CD4-positive, alpha-beta T cell (primary cell): Measurements from ENCODE around the gene ARL4D. TPM values are rescaled to one million over a fixed set of nuclear protein-coding genes. Genes with fewer than 3 reads are reported as not detected.
A peak's percentile ranks its signal among the peaks of the same experiment; 100 is the strongest.

Source experiments
- ATAC-seq: fragments of 200-7000 bp; cut with Tn5 transposase; one replicate; pipeline ENCODE4 v1.10.0; 2022; ENCODE audit warnings: mild to moderate bottlenecking; ENCODE audit not compliant: poor library complexity
- CTCF ChIA-PET: fragments of 350-600 bp; sonication (Branson Sonifier 250); formaldehyde crosslinking; loops from one replicate; lab custom pipeline; 2021; ENCODE audit warnings: antibody characterized with exemption, inconsistent platforms; lab: Charles Lee
- POLR2A ChIA-PET: fragments of 350-600 bp; sonication (Branson Sonifier 250); formaldehyde crosslinking; loops from one replicate; lab custom pipeline; 2021; ENCODE audit warnings: antibody characterized with exemption, inconsistent platforms; lab: Charles Lee
- DNase-seq, 14 experiments: peaks; one replicate each; pipeline ENCODE4 v3.0.0-alpha.2; 2013 to 2020; ENCODE audit warnings: mixed read lengths in 2 of 14
- H3K27ac ChIP-seq, 2 donors: one replicate each; pipeline versions ENCODE4 v1.5.1 to v1.7.0; 2013; ENCODE audit warnings: low read length in 2 of 2, low read depth in 1 of 2, mild to moderate bottlenecking in 1 of 2
- H3K27me3 ChIP-seq, 2 experiments: 1 replicate in 1 of 2; 2 replicates in 1 of 2; pipeline versions ENCODE4 v1.6.1 to v1.7.0; 2013; ENCODE audit warnings: low read length in 2 of 2, control low read depth in 1 of 2, mild to moderate bottlenecking in 1 of 2, moderate library complexity in 1 of 2; ENCODE audit not compliant: insufficient read depth in 2 of 2, control insufficient read depth in 1 of 2
- H3K36me3 ChIP-seq: one replicate; pipeline ENCODE4 v1.6.1; 2013; ENCODE audit warnings: low read length, control low read depth; ENCODE audit not compliant: insufficient read depth
- H3K4me1 ChIP-seq: one replicate; pipeline ENCODE4 v1.6.1; 2013; ENCODE audit warnings: low read length, control low read depth; ENCODE audit not compliant: insufficient read depth
- H3K4me3 ChIP-seq: one replicate; pipeline ENCODE4 v1.5.1; 2013; ENCODE audit warnings: mild to moderate bottlenecking, low read length, moderate library complexity
- H3K9me3 ChIP-seq, 2 experiments: 1 replicate in 1 of 2; 2 replicates in 1 of 2; pipeline versions ENCODE4 v1.6.1 to v1.7.0; 2013; ENCODE audit warnings: low read length in 2 of 2, mild to moderate bottlenecking in 2 of 2, control low read depth in 1 of 2, moderate library complexity in 1 of 2; ENCODE audit not compliant: control insufficient read depth in 1 of 2, insufficient read depth in 1 of 2
- H3K27ac Mint-ChIP-seq: one replicate; pipeline ENCODE4 v1.8.0; 2020; ENCODE audit warnings: mixed read lengths
- H3K27me3 Mint-ChIP-seq: one replicate; pipeline ENCODE4 v1.8.0; 2021; ENCODE audit warnings: mixed read lengths
- H3K36me3 Mint-ChIP-seq: one replicate; pipeline ENCODE4 v1.8.0; 2021; ENCODE audit warnings: low read depth, mixed read lengths
- H3K4me1 Mint-ChIP-seq: one replicate; pipeline ENCODE4 v1.8.0; 2021; ENCODE audit warnings: low read depth, mixed read lengths
- H3K4me3 Mint-ChIP-seq: one replicate; pipeline ENCODE4 v1.8.0; 2020; ENCODE audit warnings: mild to moderate bottlenecking, mixed read lengths
- H3K9me3 Mint-ChIP-seq: one replicate; pipeline ENCODE4 v1.8.0; 2020; ENCODE audit warnings: mixed read lengths
- CTCF ChIP-seq: fragments of 200-600 bp; IDR thresholded peaks from one replicate; pipeline ENCODE4 v1.8.0; 2022; ENCODE audit warnings: antibody characterized with exemption, mild to moderate bottlenecking
- intact Hi-C, 2 experiments: fragments of 100-400 bp; cut with DNase I in 1 of 2; cut with micrococcal nuclease in 1 of 2; formaldehyde crosslinking; loops; one replicate each; pipeline versions ENCODE4 v1.15.1 to v1.9.0; 2023 to 2025; cut with DNase I, micrococcal nuclease
- total RNA-seq, 174 experiments: library from RNA in 2 of 174; stranded (reverse) in 2 of 174; gene quantifications; one replicate each; pipeline ENCODE4 v1.2.3 and lab custom pipeline; 2021 to 2026

The ARL4D gene
- total RNA-seq, 2 experiments from 2014 or later, result 2.4 to 2.9 TPM

DNA sequence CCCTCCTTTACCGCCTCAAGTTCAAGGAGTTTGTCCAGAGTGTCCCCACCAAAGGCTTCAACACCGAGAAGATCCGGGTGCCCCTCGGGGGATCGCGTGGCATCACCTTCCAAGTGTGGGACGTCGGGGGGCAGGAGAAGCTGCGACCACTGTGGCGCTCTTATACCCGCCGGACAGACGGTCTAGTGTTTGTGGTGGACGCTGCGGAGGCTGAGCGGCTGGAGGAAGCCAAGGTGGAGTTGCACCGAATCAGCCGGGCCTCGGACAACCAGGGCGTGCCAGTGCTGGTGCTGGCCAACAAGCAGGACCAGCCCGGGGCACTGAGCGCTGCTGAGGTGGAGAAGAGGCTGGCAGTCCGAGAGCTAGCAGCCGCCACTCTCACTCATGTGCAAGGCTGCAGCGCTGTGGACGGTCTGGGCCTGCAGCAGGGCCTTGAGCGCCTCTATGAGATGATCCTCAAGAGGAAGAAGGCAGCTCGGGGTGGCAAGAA is 1.1 kb downstream of the ARL4D start:
- Histone ChIP-seq H3K36me3 (no peaks in the 10 kb centered on the region), H3K27ac (no peak overlapping the region), H3K4me1 (peaks cover 30% of the 10 kb centered on the region), H3K4me3 (no peak overlapping the region), H3K9me3 (no peaks in the 10 kb centered on the region), H3K27me3 (no peaks in the 10 kb centered on the region)
- peak overlapping the region; percentile 87 for H3K27ac Mint-ChIP-seq
- H3K27me3 Mint-ChIP-seq, result no peaks in the 10 kb centered on the region
- ATAC-seq (no peak), DNase-seq (no peak)
- no peaks in the 10 kb centered on the region for H3K9me3 Mint-ChIP-seq
- ChIA-PET CTCF (interaction anchor here (1.3 to 3.2 kb wide), 2 partner anchors 12 to 84 kb away, joined by 4 to 38 read pairs; partner anchors contain the start of gene DHX8), POLR2A (interaction anchor here (0.6 to 4.7 kb wide), 5 partner anchors 12 to 1020 kb away, joined by 4 to 71 read pairs (median 45); partner anchors contain the start of gene DHX8)
- H3K36me3 Mint-ChIP-seq, result peaks cover 8% of the 10 kb centered on the region
- H3K4me1 Mint-ChIP-seq, result peaks cover 34% of the 10 kb centered on the region
- no peak for TF ChIP-seq CTCF
- peak overlapping the region; percentile 97 for H3K4me3 Mint-ChIP-seq
- intact Hi-C loops, result loop anchor here in 1 of 2 experiments (5.0 to 10.0 kb wide), 3 partner anchors 38 to 375 kb away; partner anchors contain the start of gene DUSP3

- POLR2A ChIA-PET, result interaction anchor here (1.3 to 4.7 kb wide), 3 partner anchors 13 to 40 kb away, joined by 4 to 71 read pairs (median 45); no protein-coding TSS in a partner anchor
- Mint-ChIP-seq H3K36me3 (peaks cover 8% of the 10 kb centered on the region), H3K27ac (peak overlapping the region; percentile 25)
Measured at GRCh38 chr17:43400943-43401717, 2.3 kb downstream of the ARL4D start.

More at GRCh38 chr17:43400943-43401717, 2.3 kb downstream of the ARL4D start:
- no peaks in the 10 kb centered on the region for H3K9me3 Mint-ChIP-seq
- Histone ChIP-seq H3K4me1 (peaks cover 24% of the 10 kb centered on the region), H3K4me3 (no peak overlapping the region), H3K27me3 (no peaks in the 10 kb centered on the region), H3K27ac (no peak overlapping the region), H3K36me3 (no peaks in the 10 kb centered on the region), H3K9me3 (no peaks in the 10 kb centered on the region)
- H3K4me3 Mint-ChIP-seq, result peak overlapping the region; percentile 77
- peaks cover 4% of the 10 kb centered on the region for H3K27me3 Mint-ChIP-seq
- peaks cover 34% of the 10 kb centered on the region for H3K4me1 Mint-ChIP-seq
- intact Hi-C loops, result loop anchor here in 1 of 2 experiments (10.0 kb wide), 1 partner anchor 56 kb away; no protein-coding TSS in a partner anchor
- ATAC-seq (no peak), DNase-seq (no peak)
- CTCF ChIA-PET, result interaction anchor here (1.4 kb wide), 1 partner anchor 82 kb away, joined by 8 read pairs; the partner anchor contains the start of gene DHX8
- TF ChIP-seq CTCF, result no peak
